ENCODE measurements around the gene CLN3. TPM values are rescaled to one million over a fixed set of nuclear protein-coding genes. Genes with fewer than 3 reads are reported as not detected.
"Not testable (repeated sequence)": the region's sequence is repeated elsewhere in the genome, so short reads cannot be mapped to it uniquely, and the experiment has no call there.

Gene CLN3
- total RNA-seq, 1 donor from 2014 or later = 26.5 TPM

DNA sequence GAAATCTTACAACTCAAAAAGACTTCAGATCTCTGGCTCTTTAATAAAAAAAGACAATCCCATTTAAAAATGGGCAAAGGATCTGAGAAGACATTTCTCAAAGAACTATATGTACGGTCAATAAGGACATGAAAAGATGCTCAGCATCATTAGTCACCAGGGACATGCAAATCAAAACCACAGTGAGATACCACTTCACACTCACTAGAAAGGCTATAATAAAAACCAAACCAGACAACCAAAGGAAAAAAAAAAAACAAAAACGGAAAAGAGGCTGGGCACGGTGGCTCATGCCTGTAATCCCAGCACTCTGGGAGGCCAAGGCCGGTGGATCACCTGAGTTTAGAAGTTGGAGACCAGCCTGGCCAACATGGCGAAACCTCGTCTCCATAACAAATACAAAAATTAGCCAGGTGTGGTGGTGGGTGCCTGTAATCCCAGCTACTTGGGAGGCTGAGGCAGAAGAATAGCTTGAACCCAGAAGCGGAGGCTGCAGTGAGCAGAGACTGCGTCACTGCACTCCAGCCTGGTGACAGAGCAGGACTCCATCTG, 18.1 kb downstream of the CLN3 start:
- H3K27me3 Mint-ChIP-seq (ENCODE audit: low read depth) = no peaks in the 10 kb centered on the region
- peak overlapping the region; percentile 64 for H3K27ac Mint-ChIP-seq
- intact Hi-C loops (cut with micrococcal nuclease) = no loop called here
- no peak for DNase-seq (ENCODE audit: low spot score)
- no peaks in the 10 kb centered on the region for H3K9me3 Mint-ChIP-seq
- H3K4me3 Mint-ChIP-seq (ENCODE audit: low read depth) = no peak overlapping the region
- H3K4me1 Mint-ChIP-seq (ENCODE audit: low read depth) = peaks cover 5% of the 10 kb centered on the region
- H3K36me3 Mint-ChIP-seq (ENCODE audit: low read depth) = peaks cover 29% of the 10 kb centered on the region

DNA sequence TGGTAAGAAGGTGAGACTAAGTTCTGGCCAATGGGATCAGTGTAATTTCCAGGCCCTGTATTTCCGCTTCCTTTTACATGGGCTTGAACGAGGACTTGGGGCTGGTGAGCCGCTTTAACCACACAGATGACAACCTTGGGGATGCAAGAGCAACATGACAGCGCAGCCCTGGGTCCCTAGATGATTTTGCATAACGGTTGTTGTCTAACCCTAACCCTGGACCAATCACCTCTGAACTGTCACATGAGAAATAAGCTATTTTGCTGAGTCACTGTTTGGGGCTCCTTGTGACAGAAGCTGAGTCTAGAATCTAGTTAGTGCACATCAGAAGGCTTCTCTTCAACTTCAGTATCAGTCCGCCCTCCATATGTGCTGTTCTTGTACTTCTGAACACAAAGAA, 44.8 kb downstream of the CLN3 start:
- intact Hi-C loops (cut with micrococcal nuclease); H3K9me3 Mint-ChIP-seq; H3K4me3 Mint-ChIP-seq (ENCODE audit: low read depth); H3K36me3 Mint-ChIP-seq (ENCODE audit: low read depth); H3K4me1 Mint-ChIP-seq (ENCODE audit: low read depth); DNase-seq (ENCODE audit: low spot score); H3K27ac Mint-ChIP-seq; H3K27me3 Mint-ChIP-seq (ENCODE audit: low read depth): not testable (repeated sequence)

DNA sequence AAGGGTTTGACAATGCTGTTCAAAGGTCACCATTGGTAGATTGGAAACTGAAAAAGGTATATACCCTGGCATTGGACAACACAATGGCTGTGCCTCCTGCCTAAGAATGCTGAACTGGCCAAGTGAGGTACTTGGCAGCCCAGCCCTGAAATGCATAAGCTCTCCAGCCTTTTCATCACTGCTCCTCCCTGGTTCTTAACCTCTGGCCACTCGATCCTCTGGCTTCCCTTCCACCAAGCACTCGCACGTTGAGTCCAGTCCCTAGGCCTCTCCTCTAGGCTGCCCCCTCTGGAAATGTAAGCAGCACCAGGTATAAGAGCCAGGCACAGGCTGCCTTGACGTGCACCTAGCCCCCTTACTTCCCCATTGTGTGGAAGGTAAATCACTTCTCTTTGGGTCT, 45.5 kb downstream of the CLN3 start:
- H3K4me3 Mint-ChIP-seq (ENCODE audit: low read depth); intact Hi-C loops (cut with micrococcal nuclease); DNase-seq (ENCODE audit: low spot score); H3K9me3 Mint-ChIP-seq; H3K4me1 Mint-ChIP-seq (ENCODE audit: low read depth); H3K27ac Mint-ChIP-seq; H3K36me3 Mint-ChIP-seq (ENCODE audit: low read depth); H3K27me3 Mint-ChIP-seq (ENCODE audit: low read depth): not testable (repeated sequence)

DNA sequence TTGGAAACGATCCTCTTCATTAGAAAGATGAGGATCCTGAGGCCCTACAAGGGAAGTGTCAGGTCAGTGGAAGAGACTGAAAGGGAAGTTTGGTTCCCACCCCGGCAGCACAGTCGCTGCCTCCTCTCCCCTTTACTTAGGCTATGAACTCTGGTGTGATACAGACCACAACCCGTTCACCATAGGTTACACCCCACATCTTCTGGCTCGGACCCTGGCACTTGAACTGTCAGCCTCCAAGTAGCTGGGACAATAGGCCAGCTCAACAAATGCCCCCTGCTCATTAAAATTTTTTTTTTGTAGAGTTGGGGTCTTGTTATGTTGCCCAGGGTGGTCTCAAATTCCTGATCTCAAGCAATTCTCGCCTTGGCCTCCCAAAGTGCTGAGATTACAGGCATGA, 47.9 kb downstream of the CLN3 start:
- H3K27ac Mint-ChIP-seq; intact Hi-C loops (cut with micrococcal nuclease); H3K36me3 Mint-ChIP-seq (ENCODE audit: low read depth); H3K4me1 Mint-ChIP-seq (ENCODE audit: low read depth); H3K9me3 Mint-ChIP-seq; H3K27me3 Mint-ChIP-seq (ENCODE audit: low read depth); DNase-seq (ENCODE audit: low spot score); H3K4me3 Mint-ChIP-seq (ENCODE audit: low read depth): not testable (repeated sequence)

DNA sequence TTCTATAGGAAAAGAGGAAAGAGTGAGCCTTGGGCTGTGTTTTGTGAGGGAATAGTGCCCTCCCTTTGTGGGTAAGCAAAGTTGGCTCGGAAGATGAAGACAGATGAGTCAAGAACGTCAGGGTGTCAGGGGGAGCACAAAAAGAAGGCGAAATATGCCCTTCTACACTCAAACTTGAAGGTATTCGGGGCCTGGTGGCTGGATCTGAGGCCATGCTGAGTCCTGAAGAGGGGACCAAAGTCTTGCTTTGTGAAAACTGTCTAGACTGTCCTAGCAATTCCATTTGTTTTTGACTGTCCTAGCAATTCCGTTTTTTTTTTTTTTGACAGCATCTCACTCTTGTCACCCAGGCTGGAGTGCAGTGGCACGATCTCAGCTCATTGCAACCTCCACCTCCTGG, 53.0 kb downstream of the CLN3 start:
- H3K9me3 Mint-ChIP-seq; H3K4me1 Mint-ChIP-seq (ENCODE audit: low read depth); H3K4me3 Mint-ChIP-seq (ENCODE audit: low read depth); intact Hi-C loops (cut with micrococcal nuclease); DNase-seq (ENCODE audit: low spot score); H3K27ac Mint-ChIP-seq; H3K27me3 Mint-ChIP-seq (ENCODE audit: low read depth); H3K36me3 Mint-ChIP-seq (ENCODE audit: low read depth): not testable (repeated sequence)

DNA sequence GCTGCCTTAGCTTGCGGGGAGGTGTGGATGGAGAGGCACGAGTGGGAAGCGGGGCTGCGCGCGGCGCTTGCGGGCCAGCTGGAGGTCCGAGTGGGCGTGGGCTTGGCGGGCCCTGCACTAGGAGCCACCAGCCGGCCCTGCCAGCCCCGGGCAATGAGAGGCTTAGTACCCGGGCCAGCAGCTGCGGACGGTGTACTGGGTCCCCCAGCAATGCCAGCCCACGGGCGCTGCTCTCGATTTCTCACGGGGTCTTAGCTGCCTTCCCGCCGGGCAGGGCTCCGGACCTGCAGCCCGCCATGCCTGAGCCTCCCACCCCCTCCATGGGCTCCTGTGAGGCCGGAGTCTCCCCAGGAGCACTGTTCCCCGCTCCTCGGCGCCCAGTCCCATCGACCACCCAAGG, 56.5 kb downstream of the CLN3 start:
- H3K27me3 Mint-ChIP-seq (ENCODE audit: low read depth); H3K4me3 Mint-ChIP-seq (ENCODE audit: low read depth); H3K4me1 Mint-ChIP-seq (ENCODE audit: low read depth); DNase-seq (ENCODE audit: low spot score); intact Hi-C loops (cut with micrococcal nuclease); H3K36me3 Mint-ChIP-seq (ENCODE audit: low read depth); H3K9me3 Mint-ChIP-seq; H3K27ac Mint-ChIP-seq: not testable (repeated sequence)

Other genes starting within 250 kb of the CLN3 start
- 1.3 and 1.4 TPM in 2 replicates for gene SBK1, start 199.5 kb downstream of the CLN3 start, total RNA-seq
- 2.6 and 2.7 TPM in 2 replicates for gene NPIPB6, start 128.6 kb downstream of the CLN3 start, total RNA-seq
- 169 and 197 TPM in 2 replicates for gene EIF3CL, start 88.2 kb downstream of the CLN3 start, total RNA-seq
- not detected in 2 replicates for gene NPIPB7, start 19.7 kb downstream of the CLN3 start, total RNA-seq
- 7.7 and 7.8 TPM in 2 replicates for gene APOBR, start 2.6 kb upstream of the CLN3 start, total RNA-seq
- not detected in 2 replicates for gene IL27, start 14.8 kb upstream of the CLN3 start, total RNA-seq
- gene NUPR1, start 46.9 kb upstream of the CLN3 start, total RNA-seq = not detected in 2 replicates
- gene SGF29, start 61.8 kb upstream of the CLN3 start, total RNA-seq = 33.0 and 38.0 TPM in 2 replicates
- gene SULT1A2, start 105.0 kb upstream of the CLN3 start, total RNA-seq = 0.32 and 0.39 TPM in 2 replicates
- 9.8 and 9.9 TPM in 2 replicates for gene SULT1A1, start 118.0 kb upstream of the CLN3 start, total RNA-seq
- 1.5 and 2.1 TPM in 2 replicates for gene NPIPB8, start 146.0 kb upstream of the CLN3 start, total RNA-seq
- gene EIF3C, start 219.4 kb upstream of the CLN3 start, total RNA-seq = 1,010 and 1,059 TPM in 2 replicates

All from activated T-helper 2 cell treated with anti-CD3 and anti-CD28 coated beads, Interferon-gamma antibody, Interleukin-2, Interleukin-4, amounts not matched to agents 10 μg/mL and 5 μg/mL and 100 μg/mL, durations not matched to agents 14 hours and 24 hours and 36 hours (primary cell).